CD4-positive, alpha-beta T cell treated with Interleukin-12 subunit alpha and Interleukin-12 subunit beta, for 1 hour (primary cell): ENCODE measurements around the gene C10orf90.
A peak's percentile ranks its signal among the peaks of the same experiment; 100 is the strongest.
"Not testable (repeated sequence)": the region's sequence is repeated elsewhere in the genome, so short reads cannot be mapped to it uniquely, and the experiment has no call there.

Experiments used
- DNase-seq: peaks from one replicate; pipeline ENCODE4 v3.0.0-alpha.2; 2020

Gene C10orf90

DNA sequence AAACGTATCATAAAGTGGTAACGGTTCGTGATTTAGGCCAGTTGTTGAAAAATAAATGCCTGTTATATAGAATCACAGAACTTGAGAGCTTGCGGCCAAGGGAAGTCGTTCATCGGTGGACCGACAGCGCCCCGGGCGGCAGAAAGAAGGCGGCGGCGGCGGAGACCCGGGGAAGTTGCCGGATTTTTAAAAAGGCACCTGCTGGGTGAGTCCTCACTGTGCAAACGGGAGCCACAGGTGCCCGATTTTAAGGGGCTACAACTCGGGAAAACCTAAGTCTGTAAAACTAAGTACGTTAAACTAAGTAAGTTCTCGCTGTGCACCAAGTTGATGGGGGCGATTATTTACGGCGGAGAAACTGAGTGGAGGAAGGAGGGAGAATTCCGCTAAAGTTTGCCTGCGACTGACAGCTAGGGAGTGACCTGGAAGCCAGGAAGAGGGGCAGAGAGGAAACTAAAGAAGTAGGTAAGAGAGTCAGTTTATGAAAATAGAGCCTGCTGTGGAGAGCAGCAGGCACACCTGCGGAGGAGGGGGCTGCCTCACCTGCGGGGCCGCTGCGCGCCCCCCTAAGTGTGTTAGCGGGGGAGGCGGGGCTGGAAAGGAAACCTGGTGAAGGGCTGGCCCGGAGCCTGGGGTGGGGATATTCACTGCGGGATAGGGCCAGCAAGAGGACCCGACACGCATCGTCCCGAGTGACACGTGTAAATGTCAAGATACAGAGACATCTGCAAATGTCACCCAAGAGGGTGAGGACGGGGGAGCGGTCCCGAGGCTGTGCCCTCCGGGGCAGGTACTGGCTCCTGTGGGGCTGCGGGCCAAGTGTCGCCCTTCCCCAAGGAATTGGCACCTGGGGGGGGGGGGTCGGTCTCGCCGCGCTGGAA lies 283.2 kb downstream of the C10orf90 start:
- peak; percentile 12 for DNase-seq

DNA sequence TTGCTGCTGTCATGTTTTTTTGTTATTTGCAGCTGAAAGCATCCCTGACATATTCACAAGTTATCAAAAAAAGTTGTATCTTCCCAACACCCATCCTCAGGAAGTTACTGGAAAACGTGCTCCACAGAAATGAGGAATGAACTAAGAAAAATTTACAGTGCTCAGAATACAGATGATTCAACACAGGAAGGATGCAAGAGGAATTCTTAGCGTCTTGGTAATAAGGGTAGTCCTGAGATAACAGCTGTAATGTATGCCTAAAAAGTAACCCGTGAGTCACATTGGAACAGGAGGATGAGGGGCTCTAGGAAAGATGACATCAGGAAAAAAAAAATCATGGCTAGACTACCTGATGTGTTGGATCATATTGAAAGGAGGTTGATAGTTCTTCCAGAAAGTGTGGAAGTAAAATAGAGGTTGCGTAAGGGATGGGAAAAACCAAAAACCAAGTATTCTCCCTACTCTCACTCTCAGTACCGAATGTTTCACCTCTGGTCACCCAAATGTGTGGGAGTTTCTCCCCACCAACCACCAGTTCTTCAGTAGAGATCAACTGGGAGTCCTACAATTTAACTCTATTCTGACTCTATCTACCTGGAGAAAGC lies 286.1 kb downstream of the C10orf90 start:
- no peak for DNase-seq

DNA sequence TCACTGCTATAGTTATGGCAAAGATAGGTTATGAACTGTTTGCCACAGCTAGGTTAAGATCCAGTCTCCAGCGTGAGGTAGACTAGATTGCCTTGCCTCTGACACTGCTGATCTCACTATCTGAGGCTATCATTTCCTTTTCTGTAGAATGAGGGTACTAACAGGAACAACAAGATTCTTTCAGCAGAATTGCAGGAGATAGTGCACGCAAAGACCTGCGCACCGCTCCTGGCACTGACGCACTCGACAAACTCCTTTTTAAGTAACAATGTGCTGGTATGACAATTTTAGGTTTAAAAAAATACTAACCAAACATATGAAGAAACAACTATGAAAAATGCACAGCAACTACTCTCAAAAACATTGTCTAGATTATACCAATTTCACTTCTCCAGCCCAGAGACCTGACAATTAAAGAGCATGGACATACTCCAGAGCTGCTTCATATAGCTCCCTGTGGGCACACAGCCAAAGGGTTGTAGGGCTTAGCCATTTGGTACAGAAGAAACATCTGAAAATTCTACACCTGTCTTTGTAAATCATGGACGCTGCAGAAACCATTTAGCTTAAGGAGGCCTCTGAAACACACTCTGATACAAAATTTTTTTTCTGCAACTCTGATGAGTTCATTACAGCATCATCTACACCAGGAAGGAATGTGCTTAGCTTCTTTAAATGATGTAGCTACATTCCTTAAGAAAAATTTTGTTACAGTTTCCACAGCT lies 290.0 kb downstream of the C10orf90 start:
- DNase-seq = no peak

DNA sequence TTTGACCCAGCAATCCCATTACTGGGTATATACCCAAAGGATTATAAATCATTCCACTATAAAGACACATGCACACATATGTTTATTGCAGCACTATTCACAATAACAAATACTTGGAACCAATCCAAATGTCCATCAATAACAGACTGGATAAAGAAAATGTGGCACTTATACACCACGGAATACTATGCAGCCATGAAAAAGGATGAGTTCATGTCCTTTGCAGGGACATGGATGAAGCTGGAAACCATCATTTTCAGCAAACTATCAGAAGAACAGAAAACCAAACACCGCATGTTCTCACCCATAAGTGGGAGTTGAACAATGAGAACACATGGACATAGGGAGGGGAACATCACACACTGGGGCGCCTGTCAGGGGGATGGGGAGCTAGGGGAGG lies 291.3 kb downstream of the C10orf90 start:
- not testable (repeated sequence) for DNase-seq

DNA sequence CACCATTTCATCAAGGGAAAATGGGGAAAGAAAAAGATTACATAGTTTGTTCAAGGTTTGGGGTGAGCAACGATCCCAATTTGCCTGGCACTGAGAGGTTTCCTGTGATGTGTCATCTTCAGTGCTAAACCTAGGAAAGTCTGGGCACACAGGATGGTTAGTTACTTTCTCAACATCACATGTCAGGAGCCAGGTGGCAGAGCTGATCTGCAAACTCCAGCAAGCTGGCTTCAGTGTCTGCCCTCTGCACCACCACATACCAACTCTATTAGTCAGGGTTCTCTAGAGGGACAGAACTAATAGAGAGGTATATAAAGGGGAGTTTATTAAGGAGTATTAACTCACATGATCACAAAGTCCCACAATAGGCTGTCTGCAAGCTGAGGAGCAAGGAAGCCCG lies 293.5 kb downstream of the C10orf90 start:
- DNase-seq = no peak

DNA sequence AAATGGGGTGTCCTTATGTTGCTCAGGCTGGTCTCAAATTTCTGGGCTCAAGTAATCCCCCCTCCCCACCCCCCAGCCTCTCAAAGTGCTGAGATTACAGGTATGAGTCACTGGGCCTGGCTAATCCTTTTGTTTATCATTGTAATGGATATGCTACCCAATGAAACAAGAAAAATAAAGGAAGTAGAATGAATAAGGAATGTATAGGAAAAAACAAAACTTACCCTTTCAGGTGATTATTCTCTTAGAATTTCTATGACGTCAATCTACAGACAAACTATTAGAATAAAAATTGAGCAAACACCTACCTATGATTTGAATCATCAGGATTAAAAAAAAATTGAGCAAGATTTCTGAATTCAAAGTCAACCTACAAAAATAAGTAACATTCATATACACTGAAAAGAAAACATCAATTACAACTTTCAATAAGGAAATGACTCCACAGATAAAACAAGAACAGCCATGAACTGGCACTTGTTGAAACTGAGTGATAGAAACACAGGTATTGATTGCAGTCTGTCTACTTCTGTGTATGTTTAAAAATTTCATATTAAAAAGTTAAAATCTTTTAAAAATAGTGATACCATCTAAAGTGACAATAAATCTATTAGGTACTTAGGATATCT lies 294.5 kb downstream of the C10orf90 start:
- no peak for DNase-seq

DNA sequence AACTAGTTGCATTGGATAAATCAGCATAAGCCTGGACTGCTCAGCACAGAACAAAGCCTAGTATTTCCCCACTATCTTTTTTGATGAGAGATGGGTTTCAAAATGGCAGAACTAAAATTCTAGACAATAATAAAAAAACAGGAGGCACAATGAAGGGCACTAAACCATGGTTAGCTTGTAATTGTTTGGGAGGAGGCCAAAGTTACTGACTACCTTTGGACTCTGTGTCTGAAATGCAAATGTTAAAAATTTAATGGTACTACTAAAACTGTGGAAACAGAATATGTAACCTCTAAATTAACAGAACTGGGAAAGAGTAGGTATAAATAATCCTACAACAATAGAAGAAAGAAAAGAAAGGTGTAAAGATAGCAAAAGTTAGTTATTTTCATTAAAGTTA lies 295.2 kb downstream of the C10orf90 start:
- DNase-seq = no peak
